Left cardiac atrium (tissue), 4 donors: Measurements from ENCODE around the gene C11orf58. TPM values are rescaled to one million over a fixed set of nuclear protein-coding genes. Genes with fewer than 3 reads are reported as not detected.

Source experiments
- ATAC-seq, 2 donors: fragments of 200-7000 bp; cut with Tn5 transposase; one replicate each; pipeline ENCODE4 v1.9.1; 2020; ENCODE audit warnings: mild to moderate bottlenecking in 2 of 2, moderate library complexity in 2 of 2
- DNase-seq: peaks from one replicate; pipeline ENCODE4 v3.0.0-alpha.2; 2020
- intact Hi-C, 2 donors: fragments of 100-400 bp; cut with DNase I; formaldehyde crosslinking; loops; one replicate each; pipeline versions ENCODE4 v1.14.1 to v1.15.1; 2022 to 2023
- total RNA-seq, 2 donors: library from RNA; stranded (reverse); fragmentation: NEBNext Ultra II Directional; extraction: Animal tissue kit (Norgen Biotek cat#: 25700); gene quantifications; one replicate each; pipeline ENCODE4 v1.2.1, GENCODE V29; 2021
- donor health status: DM: no; HTN: yes; CAD: no.
- donor health status: DM: no; HTN: yes; CAD: no; lungs with severe emphysema.
- donor health status: DM: yes; HTN: yes; CAD: no.
- donor health status: Dilated cardiomyopathy.

The C11orf58 gene
- total RNA-seq, 2 donors from 2014 or later = 91.2 to 128 TPM

GRCh38 chr11:16764888-16765287 lies 26.4 kb downstream of the C11orf58 start:
- intact Hi-C loops = no loop called here
- ATAC-seq = no peak
- no peak for DNase-seq

DNA sequence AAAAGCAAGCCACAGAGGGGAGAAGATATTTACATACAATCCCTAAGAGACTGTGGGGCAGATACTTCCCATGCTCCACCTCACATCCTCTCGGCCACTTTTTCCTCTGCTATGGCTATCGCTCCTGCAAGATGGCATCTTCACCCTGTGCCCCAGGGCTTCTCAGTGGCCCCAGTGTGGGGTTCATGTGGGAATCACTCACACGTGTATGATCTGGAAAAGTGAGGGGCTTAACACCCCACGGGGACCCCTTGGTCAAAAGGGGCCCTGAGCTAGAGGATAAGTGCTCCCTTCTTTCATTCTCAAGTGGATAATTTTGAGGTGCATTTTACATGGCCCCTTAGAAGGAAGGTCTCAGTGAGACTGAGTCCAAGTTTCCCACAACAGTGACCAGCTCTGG lies 28.7 kb downstream of the C11orf58 start:
- intact Hi-C loops = no loop called here
- DNase-seq (no peak), ATAC-seq (no peak)

GRCh38 chr11:16767957-16768356 lies 29.5 kb downstream of the C11orf58 start:
- ATAC-seq (no peak), DNase-seq (no peak)
- intact Hi-C loops = no loop called here

GRCh38 chr11:16769386-16769785 lies 30.9 kb downstream of the C11orf58 start:
- DNase-seq = no peak

DNA sequence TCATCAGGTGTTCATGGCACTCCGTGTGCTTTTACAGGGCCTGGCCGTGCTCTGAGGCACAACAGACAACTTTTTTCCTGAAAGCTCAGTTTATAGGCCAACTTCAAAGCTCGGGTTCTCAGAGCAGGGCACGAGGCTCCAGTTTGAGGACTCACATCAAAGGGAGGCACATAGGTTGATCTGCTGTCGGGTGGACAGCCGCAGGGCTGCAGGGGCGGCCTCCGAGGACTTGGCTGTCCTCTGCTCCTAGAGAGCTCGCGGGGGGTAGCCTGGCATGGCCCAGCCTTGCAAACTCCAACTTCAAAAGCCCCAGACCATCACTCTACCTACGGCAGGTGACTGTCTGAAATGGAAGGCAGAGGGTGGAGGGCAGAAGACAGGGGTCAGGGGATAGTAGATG lies 31.6 kb downstream of the C11orf58 start:
- DNase-seq (no peak), ATAC-seq (no peak)
- intact Hi-C loops = no loop called here

More at GRCh38 chr11:16769386-16769785, 30.9 kb downstream of the C11orf58 start:
- no peak for ATAC-seq
- intact Hi-C loops = no loop called here

DNA sequence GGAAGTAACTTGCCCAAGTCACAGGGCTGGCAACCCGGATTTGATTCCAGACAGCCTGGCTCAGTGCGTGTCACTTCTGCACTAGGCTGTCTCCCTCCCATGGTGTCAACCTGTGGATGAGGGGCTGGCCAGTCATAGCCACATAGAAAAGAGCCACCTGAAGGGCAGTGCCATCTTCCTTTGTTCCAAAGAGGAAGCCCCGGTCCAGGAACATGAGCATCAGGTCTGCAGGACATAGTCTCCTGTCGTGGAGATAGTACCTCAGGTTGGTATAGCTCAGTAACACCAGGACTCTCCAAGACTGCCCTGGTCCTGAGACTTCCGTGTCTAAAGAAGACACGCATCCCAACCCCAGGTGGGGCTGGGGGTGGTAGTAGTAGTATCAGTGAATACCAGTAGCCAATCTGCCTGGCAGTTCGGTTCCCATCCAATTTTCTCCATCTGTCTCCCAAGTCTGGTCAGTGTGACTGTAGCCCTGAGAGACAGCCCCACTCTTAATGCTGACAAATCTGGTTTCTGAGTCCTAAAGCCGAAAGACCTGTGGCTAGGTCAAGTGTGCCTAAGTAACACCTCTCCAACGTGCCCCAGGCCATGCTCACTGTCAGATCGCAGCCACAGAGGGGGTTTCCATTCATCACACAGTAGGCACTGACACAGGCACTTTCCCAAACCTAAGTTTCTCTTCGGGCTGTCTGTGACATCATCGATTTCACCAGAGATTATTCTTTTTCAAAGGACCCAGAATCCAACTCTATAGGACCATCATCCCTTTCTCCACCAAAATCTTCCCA lies 33.1 kb downstream of the C11orf58 start:
- DNase-seq (no peak), ATAC-seq (no peak)
- intact Hi-C loops = no loop called here

- intact Hi-C loops = no loop called here
- no peak for DNase-seq
- no peak for ATAC-seq
Observed at GRCh38 chr11:16772141-16772512, 33.7 kb downstream of the C11orf58 start.

- DNase-seq (no peak), ATAC-seq (no peak)
Observed at GRCh38 chr11:16773981-16774935, 35.8 kb downstream of the C11orf58 start.

GRCh38 chr11:16774936-16775613 lies 36.6 kb downstream of the C11orf58 start:
- no peak for ATAC-seq
- DNase-seq = no peak
- intact Hi-C loops = no loop called here

More at GRCh38 chr11:16773981-16774935, 35.8 kb downstream of the C11orf58 start:
- intact Hi-C loops = no loop called here

DNA sequence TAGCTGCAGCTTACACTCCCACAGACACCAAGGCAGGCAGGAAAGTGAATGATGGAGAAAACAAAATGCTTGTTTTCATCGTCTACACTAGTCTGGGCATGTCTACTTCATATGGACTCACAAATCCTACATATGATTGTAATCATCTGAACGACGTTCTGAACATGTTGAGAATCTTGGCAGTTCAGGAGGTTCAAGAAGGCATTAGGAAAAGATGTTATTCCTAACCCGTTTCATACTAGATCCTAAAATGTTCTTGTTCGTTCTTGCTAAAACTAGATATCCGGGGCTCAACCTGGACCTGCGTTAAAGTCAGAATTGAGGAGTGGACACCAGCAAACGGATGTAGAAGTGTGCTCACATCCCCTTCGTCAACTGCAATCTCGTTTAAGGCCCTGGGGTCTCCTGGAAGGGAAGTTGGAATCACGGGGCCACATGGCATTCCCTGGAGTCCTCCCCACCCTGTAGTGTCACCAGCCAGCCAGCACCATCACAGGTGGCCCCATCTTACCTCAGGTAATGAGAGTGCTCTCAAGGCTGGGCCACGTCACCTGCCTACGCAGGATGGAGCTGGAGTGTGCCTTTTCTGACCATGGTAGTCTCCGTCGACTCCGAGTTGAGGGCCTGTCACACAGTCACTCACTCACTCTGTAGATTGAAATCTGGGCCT lies 37.3 kb downstream of the C11orf58 start:
- intact Hi-C loops = no loop called here
- DNase-seq = no peak
- ATAC-seq = no peak

GRCh38 chr11:16776711-16777612 lies 38.5 kb downstream of the C11orf58 start:
- ATAC-seq = no peak
- no peak for DNase-seq
- intact Hi-C loops = no loop called here

DNA sequence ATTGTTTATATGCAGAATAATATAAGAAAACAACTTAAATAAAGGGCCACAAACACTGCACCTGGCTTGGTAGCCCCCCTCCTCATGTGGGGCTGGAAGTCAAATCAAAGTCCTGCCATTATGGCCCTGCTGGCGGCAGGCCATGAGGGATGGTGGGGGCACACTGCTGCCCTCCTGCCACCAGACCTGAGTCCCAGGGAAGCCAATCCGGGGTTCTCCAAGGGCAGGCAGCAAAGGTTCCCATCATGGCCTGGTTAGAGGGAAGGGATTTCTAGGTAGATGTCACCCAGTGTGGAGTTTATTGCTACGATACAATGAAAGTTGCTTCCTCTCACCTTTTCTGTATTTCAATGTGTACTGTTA lies 39.1 kb downstream of the C11orf58 start:
- ATAC-seq = no peak
- DNase-seq = no peak
- intact Hi-C loops = no loop called here

GRCh38 chr11:16778286-16778685 lies 39.8 kb downstream of the C11orf58 start:
- intact Hi-C loops = no loop called here
- no peak for DNase-seq
- ATAC-seq = no peak

DNA sequence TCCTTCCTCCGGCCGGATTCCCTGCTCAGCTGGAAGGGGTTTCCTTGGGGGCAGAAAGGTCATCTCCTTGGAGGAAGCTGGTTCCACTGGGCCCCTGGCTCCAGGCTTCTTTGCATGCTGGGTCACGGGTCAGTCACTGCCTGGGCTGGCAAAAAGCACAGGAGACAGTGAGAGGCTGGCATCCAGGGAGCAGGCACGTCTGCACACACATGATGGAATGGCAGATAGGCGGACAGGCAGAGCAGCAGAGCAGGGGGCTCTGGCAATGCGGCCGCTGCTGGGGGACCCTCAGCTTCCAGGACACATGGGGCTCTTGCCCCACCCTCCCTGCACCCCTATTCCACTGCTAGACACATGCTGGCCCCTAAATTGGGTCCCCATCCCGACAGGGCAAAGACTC lies 40.4 kb downstream of the C11orf58 start:
- DNase-seq (no peak), ATAC-seq (no peak)
- intact Hi-C loops = no loop called here

- no peak for DNase-seq
Observed at GRCh38 chr11:16779436-16779835, 41.0 kb downstream of the C11orf58 start.

DNA sequence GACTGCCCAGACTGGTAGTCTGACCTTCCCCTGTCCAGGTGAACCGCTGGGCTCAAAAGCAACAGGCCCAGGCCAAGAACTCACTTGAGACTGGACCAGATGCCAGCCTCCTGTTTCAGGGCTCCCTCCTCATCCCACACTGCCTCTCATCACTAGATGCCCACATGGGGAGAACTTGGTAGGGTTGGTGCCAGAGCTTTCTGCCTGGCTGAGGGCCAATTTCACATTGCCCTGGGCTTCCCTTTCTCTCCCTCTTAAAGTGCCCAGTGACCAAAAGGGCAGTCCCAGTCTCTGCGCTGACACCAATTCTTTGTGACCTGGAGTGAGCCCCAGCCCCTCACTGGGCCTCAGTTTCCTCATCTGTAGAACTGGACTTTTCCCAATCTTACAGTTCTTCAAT lies 41.7 kb downstream of the C11orf58 start:
- ATAC-seq = peak; percentile 9 to 60
- no peak for DNase-seq
- intact Hi-C loops = no loop called here

More at GRCh38 chr11:16779436-16779835, 41.0 kb downstream of the C11orf58 start:
- peak in 1 of 2 donors; percentile 48 for ATAC-seq
- intact Hi-C loops = no loop called here

- DNase-seq (no peak), ATAC-seq (no peak)
- intact Hi-C loops = no loop called here
Observed at GRCh38 chr11:16780698-16781550, 42.5 kb downstream of the C11orf58 start.
